Suprapubic skin (tissue), 4 donors: ENCODE data around the gene ANKMY1. TPM values are rescaled to one million over a fixed set of nuclear protein-coding genes. Genes with fewer than 3 reads are reported as not detected.

ENCODE experiments used
- DNase-seq, 2 donors: peaks; one replicate each; pipeline ENCODE4 v3.0.0-alpha.2; 2019; ENCODE audit warnings: low spot score in 2 of 2
- H3K27ac ChIP-seq: fragments of 200-600 bp; sonication (generic); one replicate; pipeline ENCODE4 v1.5.1; 2019
- H3K27me3 ChIP-seq: fragments of 200-600 bp; sonication (generic); one replicate; pipeline ENCODE4 v1.5.1; 2019
- H3K36me3 ChIP-seq: fragments of 200-600 bp; sonication (generic); one replicate; pipeline ENCODE4 v1.5.1; 2019
- H3K4me1 ChIP-seq: fragments of 200-600 bp; sonication (generic); one replicate; pipeline ENCODE4 v1.5.1; 2019
- H3K4me3 ChIP-seq: fragments of 200-600 bp; sonication (generic); one replicate; pipeline ENCODE4 v1.5.1; 2019; ENCODE audit warnings: mild to moderate bottlenecking
- H3K9me3 ChIP-seq: fragments of 200-600 bp; sonication (generic); one replicate; pipeline ENCODE4 v1.5.1; 2019
- EP300 ChIP-seq: sonication (generic); formaldehyde crosslinking; IDR thresholded peaks from one replicate; pipeline ENCODE4 v1.6.1; 2017; ENCODE audit warnings: antibody characterized with exemption
- POLR2A ChIP-seq, 2 donors: fragments of 450-650 bp; IDR thresholded peaks; one replicate each; pipeline ENCODE4 v1.6.1; 2017; ENCODE audit warnings: antibody characterized with exemption in 2 of 2, mild to moderate bottlenecking in 2 of 2, moderate library complexity in 2 of 2
- POLR2AphosphoS5 ChIP-seq, 3 donors: sonication (generic); formaldehyde crosslinking; IDR thresholded peaks; one replicate each; pipeline ENCODE4 v1.6.1; 2017; ENCODE audit warnings: antibody characterized with exemption in 3 of 3
- WGBS: methylation state at CpG from one replicate; pipeline ENCODE4 v1.1.5; 2018; 5-methylcytosine and 5-hydroxymethylcytosine counted together
- total RNA-seq, 4 donors: library from RNA; depleted of rRNA; stranded (reverse); fragments of >200 nt; gene quantifications; one replicate each; pipeline ENCODE4 v1.1.0, GENCODE V29; 2016
- TF ChIP-seq, protein P1 (sequence below), 2 donors: fragments of 200-600 bp in 1 of 2; fragments of 450-650 bp in 1 of 2; sonication (generic) in 1 of 2; IDR thresholded peaks; one replicate each; pipeline ENCODE4 v1.5.1; 2016 to 2019; ENCODE audit warnings: antibody characterized with exemption in 2 of 2, mild to moderate bottlenecking in 1 of 2, moderate library complexity in 1 of 2

ANKMY1 gene
- total RNA-seq, 4 donors from 2014 or later: 12.2 to 52.1 (median 23.0) TPM

DNA sequence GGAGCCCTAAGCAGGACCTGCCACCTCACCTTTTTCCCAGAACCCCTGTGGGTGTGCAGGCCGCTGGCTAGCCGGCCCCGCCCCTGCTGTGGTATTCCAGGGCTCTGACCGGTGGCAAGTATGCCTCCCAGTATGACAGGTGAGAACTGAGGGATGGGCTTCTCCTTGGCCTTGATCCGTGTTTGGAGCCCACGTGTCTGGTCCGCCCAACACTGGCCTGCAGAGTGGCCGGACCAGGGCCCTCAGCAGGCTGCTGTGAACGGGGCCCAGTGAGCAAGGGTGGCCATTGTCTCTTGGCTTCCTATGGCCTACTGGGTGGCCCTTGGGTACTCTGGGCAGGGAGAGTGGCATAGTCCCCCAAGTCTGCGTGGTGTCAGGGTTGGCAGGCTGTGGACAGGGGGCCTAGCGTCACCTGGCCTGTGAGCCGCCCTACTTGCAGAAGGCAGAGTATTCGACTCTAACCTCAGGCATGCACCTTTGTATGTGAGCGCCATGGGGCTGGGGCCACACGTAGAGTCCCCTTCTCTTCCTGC lies 12.3 kb upstream of the ANKMY1 start:
- TF ChIP-seq POLR2A (IDR thresholded peaks at IDR 0.05) (no peak), POLR2AphosphoS5 (IDR thresholded peaks at IDR 0.05) (no peak), EP300 (no peak)
- TF ChIP-seq, protein P1, sequence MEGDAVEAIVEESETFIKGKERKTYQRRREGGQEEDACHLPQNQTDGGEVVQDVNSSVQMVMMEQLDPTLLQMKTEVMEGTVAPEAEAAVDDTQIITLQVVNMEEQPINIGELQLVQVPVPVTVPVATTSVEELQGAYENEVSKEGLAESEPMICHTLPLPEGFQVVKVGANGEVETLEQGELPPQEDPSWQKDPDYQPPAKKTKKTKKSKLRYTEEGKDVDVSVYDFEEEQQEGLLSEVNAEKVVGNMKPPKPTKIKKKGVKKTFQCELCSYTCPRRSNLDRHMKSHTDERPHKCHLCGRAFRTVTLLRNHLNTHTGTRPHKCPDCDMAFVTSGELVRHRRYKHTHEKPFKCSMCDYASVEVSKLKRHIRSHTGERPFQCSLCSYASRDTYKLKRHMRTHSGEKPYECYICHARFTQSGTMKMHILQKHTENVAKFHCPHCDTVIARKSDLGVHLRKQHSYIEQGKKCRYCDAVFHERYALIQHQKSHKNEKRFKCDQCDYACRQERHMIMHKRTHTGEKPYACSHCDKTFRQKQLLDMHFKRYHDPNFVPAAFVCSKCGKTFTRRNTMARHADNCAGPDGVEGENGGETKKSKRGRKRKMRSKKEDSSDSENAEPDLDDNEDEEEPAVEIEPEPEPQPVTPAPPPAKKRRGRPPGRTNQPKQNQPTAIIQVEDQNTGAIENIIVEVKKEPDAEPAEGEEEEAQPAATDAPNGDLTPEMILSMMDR (IDR thresholded peaks at IDR 0.05): no peak
- H3K36me3 ChIP-seq: peaks cover 36% of the 10 kb centered on the region
- H3K9me3 ChIP-seq: no peaks in the 10 kb centered on the region
- peak; percentile 48 to 71 for DNase-seq
- H3K4me3 ChIP-seq: peak overlapping the region; percentile 61
- H3K27ac ChIP-seq: no peak overlapping the region
- no peaks in the 10 kb centered on the region for H3K27me3 ChIP-seq
- 90% methylated on average over 2 of the region's 15 CpGs for WGBS
- H3K4me1 ChIP-seq: peaks cover 67% of the 10 kb centered on the region

DNA sequence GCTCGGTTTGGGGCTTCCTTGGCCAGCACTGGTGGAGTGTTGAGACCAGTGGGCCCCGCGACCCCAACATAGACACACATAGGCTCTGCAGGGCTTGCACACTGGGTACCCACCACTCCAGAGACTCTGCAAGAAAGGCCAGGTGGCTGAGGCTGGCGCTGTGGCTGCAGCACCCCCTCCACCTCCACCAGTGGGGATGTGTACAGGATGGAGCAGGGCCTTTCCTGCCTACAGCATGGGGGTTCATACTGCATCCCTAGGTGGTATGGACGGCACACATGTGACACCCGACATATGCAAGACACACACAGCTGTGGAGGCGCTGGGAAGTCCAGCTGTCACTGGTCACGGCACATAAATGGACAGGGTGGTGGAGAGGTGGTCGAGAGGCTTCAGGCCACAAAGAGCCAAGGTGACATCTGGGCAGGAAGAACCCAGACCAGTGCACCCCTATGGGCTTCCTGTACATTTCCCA lies 11.8 kb upstream of the ANKMY1 start:
- Histone ChIP-seq H3K27ac (no peak overlapping the region), H3K4me1 (peaks cover 67% of the 10 kb centered on the region), H3K36me3 (peaks cover 31% of the 10 kb centered on the region), H3K27me3 (no peaks in the 10 kb centered on the region), H3K4me3 (peak overlapping the region; percentile 61), H3K9me3 (no peaks in the 10 kb centered on the region)
- DNase-seq: peak in 1 of 2 donors; percentile 55
- 72% methylated on average over 6 of the region's 9 CpGs for WGBS
- TF ChIP-seq POLR2A (IDR thresholded peaks at IDR 0.05) (no peak), POLR2AphosphoS5 (IDR thresholded peaks at IDR 0.05) (no peak), EP300 (no peak)
- TF ChIP-seq, protein P1 (IDR thresholded peaks at IDR 0.05): no peak

DNA sequence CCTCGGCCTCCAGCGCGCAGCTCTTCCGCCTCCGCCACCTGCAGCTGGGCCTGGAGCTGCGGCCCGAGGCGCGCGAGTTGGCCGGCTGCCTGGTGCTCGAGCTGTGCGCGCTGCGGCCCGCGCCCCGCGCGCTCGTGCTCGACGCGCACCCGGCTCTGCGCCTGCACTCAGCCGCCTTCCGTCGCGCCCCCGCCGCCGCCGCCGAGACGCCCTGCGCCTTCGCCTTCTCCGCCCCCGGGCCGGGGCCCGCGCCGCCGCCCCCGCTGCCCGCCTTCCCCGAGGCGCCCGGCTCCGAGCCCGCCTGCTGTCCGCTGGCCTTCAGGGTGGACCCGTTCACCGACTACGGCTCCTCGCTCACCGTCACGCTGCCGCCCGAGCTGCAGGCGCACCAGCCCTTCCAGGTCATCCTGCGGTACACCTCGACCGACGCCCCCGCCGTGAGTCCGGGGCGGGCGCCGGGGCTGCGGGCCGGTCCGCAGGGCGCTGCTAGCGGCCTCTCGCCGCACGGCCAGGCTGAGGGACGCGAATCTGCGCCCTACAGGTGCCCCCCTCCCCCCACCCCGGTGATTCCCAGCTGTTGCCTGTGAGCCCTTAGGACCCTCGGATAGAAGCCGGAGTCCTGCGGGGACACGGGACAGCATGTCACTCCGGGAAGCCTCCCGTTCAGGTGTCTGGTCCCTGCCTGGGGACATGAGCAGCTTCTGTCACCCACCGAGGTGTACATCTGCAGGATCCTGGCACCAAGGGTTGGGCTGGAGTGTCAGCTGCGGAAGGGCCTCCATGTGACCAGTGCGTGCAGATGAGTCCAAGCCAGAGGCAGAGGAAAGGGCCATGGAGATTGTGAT lies 11.1 kb upstream of the ANKMY1 start:
- TF ChIP-seq, protein P1 (IDR thresholded peaks at IDR 0.05): no peak
- TF ChIP-seq EP300: no peak
- TF ChIP-seq POLR2AphosphoS5 (IDR thresholded peaks at IDR 0.05): no peak
- TF ChIP-seq POLR2A (IDR thresholded peaks at IDR 0.05): no peak
- DNase-seq: peak; percentile 76 to 79
- WGBS: 0% methylated on average over 6 of the region's 93 CpGs
- peak overlapping the region; percentile 61 for H3K4me3 ChIP-seq
- H3K9me3 ChIP-seq: no peaks in the 10 kb centered on the region
- H3K4me1 ChIP-seq: peaks cover 71% of the 10 kb centered on the region
- no peaks in the 10 kb centered on the region for H3K27me3 ChIP-seq
- peaks cover 25% of the 10 kb centered on the region for H3K36me3 ChIP-seq
- peak overlapping the region; percentile 57 for H3K27ac ChIP-seq

DNA sequence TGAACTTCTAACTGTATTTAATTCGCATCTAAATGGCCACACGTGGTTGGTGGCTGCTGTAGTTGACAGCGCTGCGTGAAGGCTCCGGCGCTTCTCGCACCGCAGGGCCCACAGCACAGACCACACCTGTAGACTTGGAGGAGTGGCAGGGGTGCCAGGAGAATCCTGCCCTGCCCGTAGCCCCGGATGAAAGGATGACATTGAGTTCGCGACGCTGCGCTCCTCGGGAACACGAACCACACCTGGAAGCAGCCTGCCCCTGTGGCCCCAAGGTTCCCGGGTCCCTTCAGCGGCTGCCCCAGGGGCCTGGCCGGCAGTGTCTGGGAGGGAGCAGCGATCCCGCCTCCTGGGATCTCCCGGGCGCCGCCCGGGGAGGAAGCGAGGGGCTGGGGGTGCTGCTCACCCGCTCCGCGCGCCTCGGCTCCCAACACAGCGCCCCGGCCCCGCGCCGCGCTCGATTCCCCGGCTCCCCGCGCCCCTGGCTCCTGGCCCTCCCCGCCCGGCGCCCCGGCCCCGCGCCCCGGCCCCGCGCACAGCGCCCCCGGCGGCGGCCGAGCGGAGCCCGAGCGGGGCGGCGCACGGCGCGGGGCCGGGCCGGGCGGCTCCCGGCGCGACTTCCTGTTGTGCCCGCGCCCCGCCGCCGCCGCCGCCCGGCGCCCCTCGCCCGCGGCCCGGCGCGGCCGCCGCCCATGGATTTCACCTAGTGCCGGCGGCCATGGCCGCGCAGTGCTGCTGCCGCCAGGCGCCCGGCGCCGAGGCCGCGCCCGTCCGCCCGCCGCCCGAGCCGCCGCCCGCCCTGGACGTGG lies 10.3 kb upstream of the ANKMY1 start, which contains the start of gene RNPEPL1:
Gene RNPEPL1 (plus strand): TSS at position 613 of the 806 bp plus-strand sequence. CDS start 103 bp downstream, at position 716.
- Histone ChIP-seq H3K27me3 (no peaks in the 10 kb centered on the region), H3K4me3 (peak within 1 kb of the TSS; percentile 61), H3K36me3 (peaks cover 16% of the 10 kb centered on the region), H3K4me1 (peaks cover 72% of the 10 kb centered on the region), H3K9me3 (no peaks in the 10 kb centered on the region), H3K27ac (peak within 1 kb of the TSS; percentile 91)
- 0% methylated on average over 18 of the region's 106 CpGs for WGBS
- no peak for TF ChIP-seq POLR2AphosphoS5 (IDR thresholded peaks at IDR 0.05)
- no peak for TF ChIP-seq POLR2A (IDR thresholded peaks at IDR 0.05)
- no peak for TF ChIP-seq EP300
- TF ChIP-seq, protein P1 (IDR thresholded peaks at IDR 0.05): no peak
- peak; percentile 73 to 79 for DNase-seq
